Naive thymus-derived CD4-positive, alpha-beta T cell (primary cell): ENCODE data around the gene GJB2. TPM values are rescaled to one million over a fixed set of nuclear protein-coding genes. Genes with fewer than 3 reads are reported as not detected.

ENCODE experiments used
- ATAC-seq: fragments of 150-1000 bp; cut with Tn5 transposase; 2 replicates; pipeline ENCODE4 v1.10.0; 2021; ENCODE audit warnings: mild to moderate bottlenecking, moderate library complexity
- CTCF ChIA-PET: fragments of 350-600 bp; sonication (Branson Sonifier 250); formaldehyde crosslinking; loops from one replicate; lab custom pipeline; 2021; ENCODE audit warnings: antibody characterized with exemption; lab: Charles Lee
- POLR2A ChIA-PET: fragments of 350-600 bp; sonication (Branson Sonifier 250); formaldehyde crosslinking; loops from one replicate; lab custom pipeline; 2021; ENCODE audit warnings: antibody characterized with exemption, inconsistent platforms; lab: Charles Lee
- DNase-seq, 9 donors: peaks; one replicate each; pipeline versions ENCODE4 v3.0.0 to v3.0.0-alpha.2; 2020 to 2022; ENCODE audit warnings: mixed read lengths in 1 of 9
- H3K27ac ChIP-seq: one replicate; pipeline ENCODE4 v1.7.0; 2013; ENCODE audit warnings: mild to moderate bottlenecking, low read depth, low read length, moderate library complexity
- H3K27me3 ChIP-seq, 2 donors: one replicate each; pipeline ENCODE4 v1.7.0; 2013; ENCODE audit warnings: low read length in 2 of 2, mild to moderate bottlenecking in 2 of 2, moderate library complexity in 2 of 2; ENCODE audit not compliant: control insufficient read depth in 2 of 2, insufficient read depth in 2 of 2
- H3K36me3 ChIP-seq, 3 experiments: 1 replicate in 2 of 3; 2 replicates in 1 of 3; pipeline ENCODE4 v1.7.0; 2013; ENCODE audit warnings: low read length in 3 of 3, mild to moderate bottlenecking in 3 of 3, moderate library complexity in 1 of 3; ENCODE audit not compliant: insufficient read depth in 3 of 3, control insufficient read depth in 2 of 3
- H3K4me1 ChIP-seq, 2 donors: one replicate each; pipeline ENCODE4 v1.7.0; 2013; ENCODE audit warnings: low read length in 2 of 2, mild to moderate bottlenecking in 2 of 2, moderate library complexity in 1 of 2; ENCODE audit not compliant: control insufficient read depth in 2 of 2, insufficient read depth in 2 of 2
- H3K4me3 ChIP-seq: 2 replicates; pipeline ENCODE4 v1.7.0; 2013; ENCODE audit warnings: mild to moderate bottlenecking, low read length
- H3K9me3 ChIP-seq, 3 experiments: 1 replicate in 2 of 3; 2 replicates in 1 of 3; pipeline ENCODE4 v1.7.0; 2013; ENCODE audit warnings: low read length in 3 of 3; ENCODE audit not compliant: control insufficient read depth in 2 of 3
- H3K27ac Mint-ChIP-seq, 9 donors: one replicate each; pipeline ENCODE4 v1.8.0; 2020 to 2022; ENCODE audit warnings: mixed read lengths in 9 of 9, mild to moderate bottlenecking in 8 of 9, moderate library complexity in 5 of 9, inconsistent platforms in 2 of 9
- H3K27me3 Mint-ChIP-seq, 5 donors: one replicate each; pipeline ENCODE4 v1.8.0; 2021 to 2022; ENCODE audit warnings: mixed read lengths in 5 of 5, mild to moderate bottlenecking in 1 of 5
- H3K36me3 Mint-ChIP-seq, 5 donors: one replicate each; pipeline ENCODE4 v1.8.0; 2020 to 2022; ENCODE audit warnings: mixed read lengths in 5 of 5, mild to moderate bottlenecking in 3 of 5, inconsistent platforms in 1 of 5
- H3K4me1 Mint-ChIP-seq, 7 donors: one replicate each; pipeline ENCODE4 v1.8.0; 2020 to 2022; ENCODE audit warnings: mixed read lengths in 7 of 7, mild to moderate bottlenecking in 3 of 7, inconsistent platforms in 1 of 7
- H3K4me3 Mint-ChIP-seq, 10 donors: one replicate each; pipeline ENCODE4 v1.8.0; 2020 to 2022; ENCODE audit warnings: mild to moderate bottlenecking in 10 of 10, mixed read lengths in 10 of 10, moderate library complexity in 6 of 10, inconsistent platforms in 2 of 10
- H3K9me3 Mint-ChIP-seq, 11 donors: one replicate each; pipeline ENCODE4 v1.8.0; 2020 to 2022; ENCODE audit warnings: mixed read lengths in 11 of 11, mild to moderate bottlenecking in 4 of 11, inconsistent platforms in 1 of 11, moderate library complexity in 1 of 11
- intact Hi-C, 2 donors: fragments of 100-400 bp; cut with micrococcal nuclease; formaldehyde crosslinking; loops; one replicate each; pipeline ENCODE4 v1.15.1; 2023
- polyA plus RNA-seq, 2 donors: library from polyadenylated mRNA; unstranded; fragments of 300-500 nt; fragmentation: Illumina TruSeq; gene quantifications; one replicate each; pipeline ENCODE4 v1.2.3, GENCODE V29; 2021
- total RNA-seq, 6 experiments: library from RNA in 5 of 6; stranded (reverse) in 5 of 6; gene quantifications; 1 replicate in 5 of 6; 2 replicates in 1 of 6; pipeline ENCODE4 v1.2.3 and lab custom pipeline; 2021 to 2026

GJB2 gene
- total and polyA plus RNA-seq, 7 experiments from 2014 or later: 0.13 to 3.6 (median 0.22) TPM; not detected in 4

GRCh38 chr13:20141238-20142022 lies 51.3 kb downstream of the GJB2 start:
- Mint-ChIP-seq H3K36me3 (peaks cover 0 to 5% (median 0%) of the 10 kb centered on the region in 5 donors), H3K27ac (no peak overlapping the region), H3K9me3 (peaks cover 0 to 4% (median 0%) of the 10 kb centered on the region in 11 donors), H3K27me3 (peaks cover 43 to 74% (median 62%) of the 10 kb centered on the region in 5 donors), H3K4me3 (peak overlapping the region in 1 of 10 donors; percentile 39), H3K4me1 (peaks cover 0 to 14% (median 8%) of the 10 kb centered on the region in 7 donors)
- Histone ChIP-seq H3K27me3 (peaks cover 0 to 12% of the 10 kb centered on the region in 2 donors), H3K9me3 (no peaks in the 10 kb centered on the region), H3K4me3 (no peak overlapping the region), H3K27ac (no peak overlapping the region), H3K36me3 (no peaks in the 10 kb centered on the region), H3K4me1 (peaks cover 0 to 4% of the 10 kb centered on the region in 2 donors)
- CTCF ChIA-PET: no interaction called here
- no peak for ATAC-seq
- POLR2A ChIA-PET: interaction anchor here (0.9 kb wide), 1 partner anchor 14 kb away, joined by 3 read pairs; no protein-coding TSS in a partner anchor
- intact Hi-C loops: no loop called here
- DNase-seq: no peak

- CTCF ChIA-PET: no interaction called here
- Histone ChIP-seq H3K27me3 (peaks cover 0 to 12% of the 10 kb centered on the region in 2 donors), H3K27ac (no peak overlapping the region), H3K36me3 (no peaks in the 10 kb centered on the region), H3K9me3 (no peaks in the 10 kb centered on the region), H3K4me3 (no peak overlapping the region), H3K4me1 (peaks cover 0 to 4% of the 10 kb centered on the region in 2 donors)
- H3K4me1 Mint-ChIP-seq: peaks cover 0 to 14% (median 9%) of the 10 kb centered on the region in 7 donors
- POLR2A ChIA-PET: no interaction called here
- ATAC-seq (no peak), DNase-seq (no peak)
- H3K4me3 Mint-ChIP-seq: no peak overlapping the region
- H3K27ac Mint-ChIP-seq: no peak overlapping the region
- peaks cover 38 to 75% (median 61%) of the 10 kb centered on the region in 5 donors for H3K27me3 Mint-ChIP-seq
- peaks cover 0 to 4% (median 0%) of the 10 kb centered on the region in 11 donors for H3K9me3 Mint-ChIP-seq
- peaks cover 0 to 5% (median 0%) of the 10 kb centered on the region in 5 donors for H3K36me3 Mint-ChIP-seq
- intact Hi-C loops: no loop called here
These were observed 52.3 kb downstream of the GJB2 start for GRCh38 chr13:20140487-20140886.

GRCh38 chr13:20137875-20138274 lies 54.9 kb downstream of the GJB2 start:
- H3K9me3 ChIP-seq: no peaks in the 10 kb centered on the region
- H3K36me3 ChIP-seq: no peaks in the 10 kb centered on the region
- CTCF ChIA-PET: no interaction called here
- Mint-ChIP-seq H3K36me3 (no peaks in the 10 kb centered on the region), H3K27ac (no peak overlapping the region), H3K4me3 (no peak overlapping the region), H3K27me3 (peaks cover 27 to 68% (median 54%) of the 10 kb centered on the region in 5 donors), H3K9me3 (peaks cover 0 to 4% (median 0%) of the 10 kb centered on the region in 11 donors), H3K4me1 (peaks cover 0 to 10% (median 7%) of the 10 kb centered on the region in 7 donors)
- ATAC-seq: no peak
- no peak overlapping the region for H3K27ac ChIP-seq
- no peak overlapping the region for H3K4me3 ChIP-seq
- DNase-seq: no peak
- H3K27me3 ChIP-seq: peaks cover 0 to 6% of the 10 kb centered on the region in 2 donors
- peaks cover 0 to 4% of the 10 kb centered on the region in 2 donors for H3K4me1 ChIP-seq
- POLR2A ChIA-PET: no interaction called here
- intact Hi-C loops: no loop called here

Other genes with a start within 250 kb of the GJB2 start
- gene ZMYM2, start 234.2 kb downstream of the GJB2 start, total RNA-seq: 100 to 1,000 TPM in 4 of 5 experiments, 10 to 100 TPM in 1; 58.1 to 133 (median 111) TPM
- 10 to 100 TPM; 13.4 to 15.7 TPM for gene ZMYM2, start 234.2 kb downstream of the GJB2 start, polyA plus RNA-seq
- gene GJA3, start 31.9 kb downstream of the GJB2 start, total RNA-seq: under 1 TPM in 3 of 5 experiments, not detected in 2; 0.05 to 0.17 (median 0.08) TPM
- gene GJA3, start 31.9 kb downstream of the GJB2 start, polyA plus RNA-seq: under 1 TPM in 1 of 2 donors, not detected in 1; 0.06 TPM
- 1 to 10 TPM in 3 of 5 experiments, under 1 TPM in 2; 0.22 to 2.4 (median 1.4) TPM for gene GJB6, start 39.4 kb upstream of the GJB2 start, total RNA-seq
- 1 to 10 TPM in 1 of 2 donors, under 1 TPM in 1; 0.20 to 1.1 TPM for gene GJB6, start 39.4 kb upstream of the GJB2 start, polyA plus RNA-seq